Activated B cell treated with CpG ODN at 0.5 μM for 24 hours (primary cell): ENCODE results near the gene CLDN11. TPM values are rescaled to one million over a fixed set of nuclear protein-coding genes. Genes with fewer than 3 reads are reported as not detected.

Source experiments
- ATAC-seq: fragments of 200-7000 bp; cut with Tn5 transposase; one replicate; pipeline ENCODE4 v1.10.0; 2021; ENCODE audit warnings: low read depth, mild to moderate bottlenecking, moderate library complexity
- CTCF ChIA-PET: fragments of 350-600 bp; sonication (Branson Sonifier 250); formaldehyde crosslinking; loops from one replicate; lab custom pipeline; 2021; ENCODE audit warnings: antibody characterized with exemption; lab: Charles Lee
- POLR2A ChIA-PET: fragments of 350-600 bp; sonication (Branson Sonifier 250); formaldehyde crosslinking; loops from one replicate; lab custom pipeline; 2021; ENCODE audit warnings: antibody characterized with exemption; lab: Charles Lee
- DNase-seq: peaks from one replicate; pipeline ENCODE4 v3.0.0; 2022
- H3K27ac Mint-ChIP-seq: one replicate; pipeline ENCODE4 v1.8.0; 2020; ENCODE audit warnings: mixed read lengths
- H3K27me3 Mint-ChIP-seq: one replicate; pipeline ENCODE4 v1.8.0; 2021; ENCODE audit warnings: mixed read lengths
- H3K36me3 Mint-ChIP-seq: one replicate; pipeline ENCODE4 v1.8.0; 2021; ENCODE audit warnings: low read depth, mixed read lengths
- H3K4me1 Mint-ChIP-seq: one replicate; pipeline ENCODE4 v1.8.0; 2021; ENCODE audit warnings: mixed read lengths
- H3K4me3 Mint-ChIP-seq: one replicate; pipeline ENCODE4 v1.8.0; 2020; ENCODE audit warnings: mild to moderate bottlenecking, mixed read lengths
- H3K9me3 Mint-ChIP-seq: one replicate; pipeline ENCODE4 v1.8.0; 2020; ENCODE audit warnings: mixed read lengths
- CTCF ChIP-seq: fragments of 200-600 bp; IDR thresholded peaks from one replicate; pipeline ENCODE4 v1.8.0; 2022; ENCODE audit warnings: antibody characterized with exemption, mild to moderate bottlenecking
- intact Hi-C: fragments of 100-400 bp; cut with micrococcal nuclease; formaldehyde crosslinking; loops from one replicate; pipeline ENCODE4 v1.15.1; 2024
- total RNA-seq: library from RNA; stranded (reverse); gene quantifications from 2 replicates; pipeline ENCODE4 v1.2.3, GENCODE V29; 2022

CLDN11 gene
- total RNA-seq, 1 donor from 2014 or later = 0.69 TPM

GRCh38 chr3:170429050-170429449, 10.4 kb downstream of the CLDN11 start:
- POLR2A ChIA-PET = no interaction called here

DNA sequence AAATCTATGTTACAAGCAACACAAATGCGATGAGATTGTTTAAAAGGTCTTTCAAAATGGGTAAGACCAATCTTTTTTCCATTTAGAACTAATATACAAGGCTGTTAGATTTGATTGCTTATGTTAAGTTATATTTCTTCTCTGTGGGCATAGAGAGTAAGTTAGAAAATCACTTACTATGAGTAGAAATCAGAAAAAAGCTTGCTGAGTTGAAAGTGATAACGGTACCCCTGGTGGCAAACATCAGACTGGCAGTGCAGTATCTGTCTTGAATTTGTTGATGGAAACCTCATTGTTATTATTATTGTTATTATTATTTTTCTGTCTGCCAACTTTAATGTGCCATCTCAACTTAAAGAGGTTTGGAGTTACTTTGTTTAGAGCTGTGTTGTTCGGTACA, 12.4 kb downstream of the CLDN11 start:
- H3K9me3 Mint-ChIP-seq = no peaks in the 10 kb centered on the region
- no peaks in the 10 kb centered on the region for H3K4me1 Mint-ChIP-seq
- ATAC-seq = no peak
- H3K27ac Mint-ChIP-seq = no peak overlapping the region
- intact Hi-C loops = no loop called here
- POLR2A ChIA-PET = no interaction called here
- CTCF ChIA-PET = interaction anchor here (0.6 kb wide), 1 partner anchor 466 kb away, joined by 4 read pairs; no protein-coding TSS in a partner anchor
- H3K27me3 Mint-ChIP-seq = peaks cover 3% of the 10 kb centered on the region
- H3K4me3 Mint-ChIP-seq = no peak overlapping the region
- H3K36me3 Mint-ChIP-seq = no peaks in the 10 kb centered on the region
- no peak for TF ChIP-seq CTCF
- no peak for DNase-seq

More at GRCh38 chr3:170429050-170429449, 10.4 kb downstream of the CLDN11 start:
- ATAC-seq (no peak), DNase-seq (no peak)
- Mint-ChIP-seq H3K4me1 (no peaks in the 10 kb centered on the region), H3K36me3 (no peaks in the 10 kb centered on the region), H3K4me3 (no peak overlapping the region), H3K27me3 (peaks cover 5% of the 10 kb centered on the region), H3K27ac (no peak overlapping the region), H3K9me3 (no peaks in the 10 kb centered on the region)
- no peak for TF ChIP-seq CTCF
- intact Hi-C loops = no loop called here
- CTCF ChIA-PET = no interaction called here

DNA sequence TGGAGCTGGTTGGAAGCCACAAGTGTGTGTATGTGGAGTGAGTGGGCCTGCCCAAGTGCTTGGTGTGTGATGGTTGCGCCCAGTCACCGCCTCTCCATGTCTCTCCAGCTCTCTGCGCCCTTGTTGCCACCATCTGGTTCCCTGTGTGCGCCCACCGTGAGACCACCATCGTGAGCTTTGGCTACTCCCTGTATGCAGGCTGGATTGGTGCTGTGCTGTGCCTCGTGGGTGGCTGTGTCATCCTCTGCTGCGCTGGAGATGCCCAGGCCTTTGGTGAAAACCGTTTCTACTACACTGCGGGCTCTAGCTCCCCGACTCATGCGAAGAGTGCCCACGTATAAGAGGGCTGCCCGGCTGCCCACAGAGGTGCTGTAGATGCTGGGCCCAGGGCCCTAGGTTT, 13.7 kb downstream of the CLDN11 start:
- Mint-ChIP-seq H3K4me1 (no peaks in the 10 kb centered on the region), H3K27me3 (no peaks in the 10 kb centered on the region), H3K36me3 (no peaks in the 10 kb centered on the region), H3K4me3 (no peak overlapping the region), H3K27ac (no peak overlapping the region), H3K9me3 (no peaks in the 10 kb centered on the region)
- ChIA-PET CTCF (no interaction called here), POLR2A (no interaction called here)
- no peak for TF ChIP-seq CTCF
- intact Hi-C loops = no loop called here
- ATAC-seq (no peak), DNase-seq (no peak)

- DNase-seq (no peak), ATAC-seq (no peak)
- POLR2A ChIA-PET = no interaction called here
- Mint-ChIP-seq H3K4me3 (no peak overlapping the region), H3K9me3 (no peaks in the 10 kb centered on the region), H3K27me3 (peaks cover 18% of the 10 kb centered on the region), H3K27ac (no peak overlapping the region), H3K36me3 (no peaks in the 10 kb centered on the region), H3K4me1 (no peaks in the 10 kb centered on the region)
- CTCF ChIA-PET = no interaction called here
- intact Hi-C loops = no loop called here
- TF ChIP-seq CTCF = no peak
Measured at GRCh38 chr3:170436697-170437096, 18.0 kb downstream of the CLDN11 start.

- peaks cover 19% of the 10 kb centered on the region for H3K27me3 Mint-ChIP-seq
- TF ChIP-seq CTCF = no peak
- intact Hi-C loops = no loop called here
- H3K27ac Mint-ChIP-seq = no peak overlapping the region
- no peaks in the 10 kb centered on the region for H3K4me1 Mint-ChIP-seq
- CTCF ChIA-PET = no interaction called here
- no peaks in the 10 kb centered on the region for H3K9me3 Mint-ChIP-seq
- no peaks in the 10 kb centered on the region for H3K36me3 Mint-ChIP-seq
- no peak overlapping the region for H3K4me3 Mint-ChIP-seq
- no peak for DNase-seq
- ATAC-seq = no peak
- POLR2A ChIA-PET = no interaction called here
Measured at GRCh38 chr3:170437176-170437575, 18.5 kb downstream of the CLDN11 start.
